ENCODE results near the gene COG3.

The COG3 gene

GRCh38 chr13:45446181-45446580 lies 18.6 kb upstream of the COG3 start:
- peak; percentile 42 for DNase-seq (ENCODE audit: low read depth, low spot score)

- DNase-seq (ENCODE audit: low read depth, low spot score), result no peak
Measured at GRCh38 chr13:45447050-45447661, 17.6 kb upstream of the COG3 start.

GRCh38 chr13:45448965-45449559 lies 15.7 kb upstream of the COG3 start:
- no peak for DNase-seq (ENCODE audit: low read depth, low spot score)

- DNase-seq (ENCODE audit: low read depth, low spot score), result no peak
Measured at GRCh38 chr13:45451282-45451681, 13.5 kb upstream of the COG3 start.

- DNase-seq (ENCODE audit: low read depth, low spot score), result no peak
Measured at GRCh38 chr13:45454204-45454603, 10.5 kb upstream of the COG3 start.

- DNase-seq (ENCODE audit: low read depth, low spot score), result peak; percentile 54
Measured at GRCh38 chr13:45456196-45456972, 8.4 kb upstream of the COG3 start.

- no peak for DNase-seq (ENCODE audit: low read depth, low spot score)
Measured at GRCh38 chr13:45464141-45464686, 525 bp upstream of the COG3 start.

GRCh38 chr13:45466359-45466758 lies 1.6 kb downstream of the COG3 start:
- no peak for DNase-seq (ENCODE audit: low read depth, low spot score)

GRCh38 chr13:45468635-45469034 lies 3.9 kb downstream of the COG3 start:
- no peak for DNase-seq (ENCODE audit: low read depth, low spot score)

- DNase-seq (ENCODE audit: low read depth, low spot score), result no peak
Measured at GRCh38 chr13:45472171-45472705, 7.5 kb downstream of the COG3 start.

- no peak for DNase-seq (ENCODE audit: low read depth, low spot score)
Measured at GRCh38 chr13:45473627-45474026, 8.9 kb downstream of the COG3 start.

- DNase-seq (ENCODE audit: low read depth, low spot score), result no peak
Measured at GRCh38 chr13:45474584-45475454, 10.1 kb downstream of the COG3 start.

- no peak for DNase-seq (ENCODE audit: low read depth, low spot score)
Measured at GRCh38 chr13:45479661-45480060, 14.9 kb downstream of the COG3 start.

GRCh38 chr13:45481688-45482087 lies 16.9 kb downstream of the COG3 start:
- DNase-seq (ENCODE audit: low read depth, low spot score), result no peak

GRCh38 chr13:45482571-45483173 lies 17.9 kb downstream of the COG3 start:
- DNase-seq (ENCODE audit: low read depth, low spot score), result no peak

- DNase-seq (ENCODE audit: low read depth, low spot score), result no peak
Measured at GRCh38 chr13:45487604-45488003, 22.9 kb downstream of the COG3 start.

- no peak for DNase-seq (ENCODE audit: low read depth, low spot score)
Measured at GRCh38 chr13:45490068-45490467, 25.3 kb downstream of the COG3 start.

- peak; percentile 50 for DNase-seq (ENCODE audit: low read depth, low spot score)
Measured at GRCh38 chr13:45492538-45492937, 27.8 kb downstream of the COG3 start.

- no peak for DNase-seq (ENCODE audit: low read depth, low spot score)
Measured at GRCh38 chr13:45496942-45497341, 32.2 kb downstream of the COG3 start.

- peak; percentile 91 for DNase-seq (ENCODE audit: low read depth, low spot score)
Measured at GRCh38 chr13:45500492-45501174, 35.9 kb downstream of the COG3 start.

- no peak for DNase-seq (ENCODE audit: low read depth, low spot score)
Measured at GRCh38 chr13:45501175-45501526, 36.4 kb downstream of the COG3 start.

Data from astrocyte of the hippocampus (primary cell).